Activated T-cell treated with anti-CD3 and anti-CD28 coated beads, Interleukin-2, amount 50 U/mL, for 24 hours (primary cell): ENCODE measurements around the gene CDH22.

Experiments
- DNase-seq: peaks from one replicate; pipeline ENCODE4 v3.0.0-alpha.2; 2020
- H3K27ac Mint-ChIP-seq: 2 replicates; pipeline ENCODE4 v1.8.0; 2020; ENCODE audit warnings: mild to moderate bottlenecking, mixed read lengths
- H3K27me3 Mint-ChIP-seq: 2 replicates; pipeline ENCODE4 v1.8.0; 2020; ENCODE audit warnings: mixed read lengths
- H3K36me3 Mint-ChIP-seq: 2 replicates; pipeline ENCODE4 v1.8.0; 2020; ENCODE audit warnings: low read depth, mixed read lengths
- H3K4me1 Mint-ChIP-seq: 2 replicates; pipeline ENCODE4 v1.8.0; 2020; ENCODE audit warnings: low read depth, mixed read lengths
- H3K4me3 Mint-ChIP-seq: 2 replicates; pipeline ENCODE4 v1.8.0; 2020; ENCODE audit warnings: mild to moderate bottlenecking, moderate library complexity, mixed read lengths
- H3K9me3 Mint-ChIP-seq: 2 replicates; pipeline ENCODE4 v1.8.0; 2020; ENCODE audit warnings: mixed read lengths

CDH22 gene

GRCh38 chr20:46212252-46212651 lies 96.0 kb downstream of the CDH22 start:
- no peaks in the 10 kb centered on the region for H3K36me3 Mint-ChIP-seq
- no peak overlapping the region for H3K4me3 Mint-ChIP-seq
- H3K27ac Mint-ChIP-seq: no peak overlapping the region
- H3K4me1 Mint-ChIP-seq: peaks cover 2% of the 10 kb centered on the region
- DNase-seq: no peak
- no peaks in the 10 kb centered on the region for H3K9me3 Mint-ChIP-seq
- peaks cover 32% of the 10 kb centered on the region for H3K27me3 Mint-ChIP-seq

- no peaks in the 10 kb centered on the region for H3K9me3 Mint-ChIP-seq
- H3K36me3 Mint-ChIP-seq: no peaks in the 10 kb centered on the region
- H3K27ac Mint-ChIP-seq: no peak overlapping the region
- no peak for DNase-seq
- H3K4me1 Mint-ChIP-seq: peaks cover 10% of the 10 kb centered on the region
- H3K4me3 Mint-ChIP-seq: no peak overlapping the region
- H3K27me3 Mint-ChIP-seq: peaks cover 32% of the 10 kb centered on the region
Observed at GRCh38 chr20:46211331-46211722, 97.0 kb downstream of the CDH22 start.

- H3K27ac Mint-ChIP-seq: no peak overlapping the region
- peaks cover 32% of the 10 kb centered on the region for H3K27me3 Mint-ChIP-seq
- no peak overlapping the region for H3K4me3 Mint-ChIP-seq
- H3K36me3 Mint-ChIP-seq: no peaks in the 10 kb centered on the region
- DNase-seq: no peak
- no peaks in the 10 kb centered on the region for H3K9me3 Mint-ChIP-seq
- peaks cover 15% of the 10 kb centered on the region for H3K4me1 Mint-ChIP-seq
Observed at GRCh38 chr20:46210672-46211330, 97.5 kb downstream of the CDH22 start.

- Mint-ChIP-seq H3K36me3 (no peaks in the 10 kb centered on the region), H3K27ac (no peak overlapping the region), H3K4me3 (no peak overlapping the region), H3K4me1 (peaks cover 22% of the 10 kb centered on the region), H3K27me3 (peaks cover 32% of the 10 kb centered on the region), H3K9me3 (no peaks in the 10 kb centered on the region)
- no peak for DNase-seq
Observed at GRCh38 chr20:46209930-46210671, 98.2 kb downstream of the CDH22 start.

GRCh38 chr20:46207793-46208192 lies 100.5 kb downstream of the CDH22 start:
- Mint-ChIP-seq H3K9me3 (no peaks in the 10 kb centered on the region), H3K4me1 (peaks cover 37% of the 10 kb centered on the region), H3K27ac (no peak overlapping the region), H3K36me3 (no peaks in the 10 kb centered on the region), H3K27me3 (peaks cover 28% of the 10 kb centered on the region), H3K4me3 (no peak overlapping the region)
- no peak for DNase-seq

- Mint-ChIP-seq H3K4me1 (peaks cover 37% of the 10 kb centered on the region), H3K4me3 (no peak overlapping the region), H3K36me3 (no peaks in the 10 kb centered on the region), H3K9me3 (no peaks in the 10 kb centered on the region), H3K27ac (no peak overlapping the region), H3K27me3 (peaks cover 25% of the 10 kb centered on the region)
- DNase-seq: no peak
Observed at GRCh38 chr20:46206992-46207549, 101.2 kb downstream of the CDH22 start.

GRCh38 chr20:46206025-46206424 lies 102.3 kb downstream of the CDH22 start:
- Mint-ChIP-seq H3K9me3 (no peaks in the 10 kb centered on the region), H3K4me3 (no peak overlapping the region), H3K36me3 (no peaks in the 10 kb centered on the region), H3K27ac (no peak overlapping the region), H3K27me3 (peaks cover 27% of the 10 kb centered on the region), H3K4me1 (peaks cover 37% of the 10 kb centered on the region)
- no peak for DNase-seq

GRCh38 chr20:46205349-46205748 lies 102.9 kb downstream of the CDH22 start:
- peaks cover 37% of the 10 kb centered on the region for H3K4me1 Mint-ChIP-seq
- DNase-seq: no peak
- peak overlapping the region; percentile 24 for H3K27ac Mint-ChIP-seq
- no peak overlapping the region for H3K4me3 Mint-ChIP-seq
- H3K27me3 Mint-ChIP-seq: peaks cover 23% of the 10 kb centered on the region
- H3K36me3 Mint-ChIP-seq: no peaks in the 10 kb centered on the region
- H3K9me3 Mint-ChIP-seq: no peaks in the 10 kb centered on the region

GRCh38 chr20:46204594-46205186 lies 103.6 kb downstream of the CDH22 start:
- no peak overlapping the region for H3K4me3 Mint-ChIP-seq
- H3K36me3 Mint-ChIP-seq: no peaks in the 10 kb centered on the region
- peaks cover 21% of the 10 kb centered on the region for H3K27me3 Mint-ChIP-seq

GRCh38 chr20:46203510-46203837 lies 104.8 kb downstream of the CDH22 start:
- no peak for DNase-seq
- Mint-ChIP-seq H3K36me3 (no peaks in the 10 kb centered on the region), H3K4me3 (no peak overlapping the region), H3K9me3 (no peaks in the 10 kb centered on the region), H3K4me1 (peaks cover 40% of the 10 kb centered on the region), H3K27ac (no peak overlapping the region), H3K27me3 (peaks cover 24% of the 10 kb centered on the region)

More at GRCh38 chr20:46204594-46205186, 103.6 kb downstream of the CDH22 start:
- peaks cover 37% of the 10 kb centered on the region for H3K4me1 Mint-ChIP-seq
- no peak for DNase-seq
- H3K27ac Mint-ChIP-seq: no peak overlapping the region
- no peaks in the 10 kb centered on the region for H3K9me3 Mint-ChIP-seq

- peaks cover 27% of the 10 kb centered on the region for H3K27me3 Mint-ChIP-seq
- H3K9me3 Mint-ChIP-seq: no peaks in the 10 kb centered on the region
- no peak for DNase-seq
- H3K4me3 Mint-ChIP-seq: no peak overlapping the region
- H3K27ac Mint-ChIP-seq: no peak overlapping the region
- peaks cover 40% of the 10 kb centered on the region for H3K4me1 Mint-ChIP-seq
- H3K36me3 Mint-ChIP-seq: no peaks in the 10 kb centered on the region
Observed at GRCh38 chr20:46202766-46203509, 105.4 kb downstream of the CDH22 start.

- H3K4me1 Mint-ChIP-seq: peaks cover 25% of the 10 kb centered on the region
- no peak for DNase-seq
- peaks cover 32% of the 10 kb centered on the region for H3K27me3 Mint-ChIP-seq
- no peak overlapping the region for H3K27ac Mint-ChIP-seq
- H3K9me3 Mint-ChIP-seq: no peaks in the 10 kb centered on the region
- no peaks in the 10 kb centered on the region for H3K36me3 Mint-ChIP-seq
- no peak overlapping the region for H3K4me3 Mint-ChIP-seq
Observed at GRCh38 chr20:46200582-46201570, 107.4 kb downstream of the CDH22 start.

GRCh38 chr20:46199198-46199597 lies 109.1 kb downstream of the CDH22 start:
- H3K9me3 Mint-ChIP-seq: no peaks in the 10 kb centered on the region
- H3K36me3 Mint-ChIP-seq: no peaks in the 10 kb centered on the region
- H3K4me1 Mint-ChIP-seq: peaks cover 10% of the 10 kb centered on the region
- no peak for DNase-seq
- no peak overlapping the region for H3K4me3 Mint-ChIP-seq
- peaks cover 32% of the 10 kb centered on the region for H3K27me3 Mint-ChIP-seq
- no peak overlapping the region for H3K27ac Mint-ChIP-seq
